HCT116 (cell line): ENCODE data around the gene CPED1. TPM values are rescaled to one million over a fixed set of nuclear protein-coding genes. Genes with fewer than 3 reads are reported as not detected.

ENCODE experiments used
- ATAC-seq: fragments of 200-7000 bp; cut with Tn5 transposase; 2 replicates; pipeline ENCODE4 v1.9.1; 2020; ENCODE audit warnings: mild to moderate bottlenecking, moderate library complexity
- BruUV-seq: library from RNA; stranded (reverse); fragments of 400-500 nt; replicated peaks from 2 replicates; lab custom pipeline; 2021; lab: Mats Ljungman, UMichigan
- CTCF ChIA-PET: fragments of 300-600 bp; sonication (Branson Sonifier 250); formaldehyde crosslinking; loops from one replicate; lab custom pipeline; 2021; ENCODE audit warnings: antibody characterized with exemption; lab: Charles Lee
- POLR2A ChIA-PET: fragments of 300-600, 350-600 bp; sonication (Branson Sonifier 250); formaldehyde crosslinking; loops from one replicate; lab custom pipeline; 2021; ENCODE audit warnings: antibody characterized with exemption; lab: Charles Lee
- RAD21 ChIA-PET, 2 experiments: fragments of 300-600 bp; sonication (Branson Sonifier 250); formaldehyde crosslinking; loops; one replicate each; lab custom pipeline; 2023; ENCODE audit warnings: low total read pairs in 2 of 2; ENCODE audit not compliant: uncharacterized antibody in 2 of 2, unreplicated experiment in 2 of 2, low non-redundant PET in 1 of 2; lab: Charles Lee
- DNase-seq: peaks from one replicate; pipeline ENCODE4 v3.0.0-alpha.2; 2010; ENCODE audit warnings: low read depth, low spot score
- H2AFZ ChIP-seq: fragments of 200-600 bp; shearing (Covaris generic), sonication (generic); 2 replicates; pipeline ENCODE4 v1.6.1; 2017; ENCODE audit warnings: low read depth, mixed run types, mixed read lengths, antibody characterized with exemption, low read length; ENCODE audit not compliant: poor library complexity, severe bottlenecking
- H3K27ac ChIP-seq: 2 replicates; pipeline ENCODE4 v1.5.1; 2012; ENCODE audit warnings: low read depth, low read length
- H3K27me3 ChIP-seq: fragments of 200-600 bp; sonication (generic); 2 replicates; pipeline ENCODE4 v1.6.1; 2016; ENCODE audit warnings: mixed run types, low read length, mixed read lengths; ENCODE audit not compliant: insufficient read depth
- H3K36me3 ChIP-seq, 2 experiments: fragments of 200-500 bp in 1 of 2; fragments of 200-600 bp in 1 of 2; sonication (Bioruptor generic) in 1 of 2; sonication (generic) in 1 of 2; 2 replicates each; pipeline versions ENCODE4 v1.5.1 to v1.6.1; 2014 to 2016; ENCODE audit warnings: low read length in 2 of 2, inconsistent platforms in 1 of 2, mixed read lengths in 1 of 2, mixed run types in 1 of 2; ENCODE audit not compliant: insufficient read depth in 2 of 2, control insufficient read depth in 1 of 2
- H3K4me1 ChIP-seq, 2 experiments: fragments of 200-600 bp in 1 of 2; sonication (generic) in 1 of 2; 2 replicates each; pipeline versions ENCODE4 v1.5.1 to v1.6.1; 2012 to 2017; ENCODE audit warnings: low read length in 2 of 2, inconsistent platforms in 1 of 2, mild to moderate bottlenecking in 1 of 2, mixed read lengths in 1 of 2, mixed run types in 1 of 2, moderate library complexity in 1 of 2; ENCODE audit not compliant: insufficient read depth in 2 of 2, control insufficient read depth in 1 of 2
- H3K4me2 ChIP-seq: fragments of 200-600 bp; sonication (generic); 2 replicates; pipeline ENCODE4 v1.6.1; 2017; ENCODE audit warnings: mixed run types, low read length, mixed read lengths
- H3K4me3 ChIP-seq, 2 experiments: fragments of 200-600 bp in 1 of 2; sonication (generic) in 1 of 2; replicated peaks in 1 of 2; 2 replicates each; pipeline ENCODE4 v1.5.1; 2011 to 2016; ENCODE audit warnings: low read length in 2 of 2, control low read depth in 1 of 2, low read depth in 1 of 2, mild to moderate bottlenecking in 1 of 2, mixed read lengths in 1 of 2, mixed run types in 1 of 2
- H3K79me2 ChIP-seq: fragments of 200-600 bp; sonication (generic); 2 replicates; pipeline ENCODE4 v1.6.1; 2017; ENCODE audit warnings: mild to moderate bottlenecking, mixed run types, low read length, moderate library complexity, mixed read lengths; ENCODE audit not compliant: insufficient read depth
- H3K9ac ChIP-seq: fragments of 200-600 bp; sonication (generic); 2 replicates; pipeline ENCODE4 v1.6.1; 2016; ENCODE audit warnings: low read length, mixed read lengths
- H3K9me2 ChIP-seq: fragments of 200-600 bp; sonication (generic), shearing (Covaris generic); 2 replicates; pipeline ENCODE4 v1.6.1; 2017; ENCODE audit warnings: mixed run types, mild to moderate bottlenecking, moderate library complexity; ENCODE audit not compliant: insufficient read depth
- H3K9me3 ChIP-seq, 2 experiments: fragments of 200-500 bp in 1 of 2; fragments of 200-600 bp in 1 of 2; sonication (Bioruptor generic) in 1 of 2; sonication (generic) in 1 of 2; 2 replicates each; pipeline ENCODE4 v1.6.1; 2014 to 2017; ENCODE audit warnings: low read length in 2 of 2, mixed read lengths in 2 of 2, inconsistent platforms in 1 of 2, low read depth in 1 of 2, mild to moderate bottlenecking in 1 of 2, mixed run types in 1 of 2, moderate library complexity in 1 of 2; ENCODE audit not compliant: control insufficient read depth in 1 of 2, insufficient read depth in 1 of 2
- H4K20me1 ChIP-seq: fragments of 200-600 bp; sonication (generic), shearing (Covaris generic); 2 replicates; pipeline ENCODE4 v1.6.1; 2017; ENCODE audit warnings: mixed run types, mild to moderate bottlenecking, moderate library complexity; ENCODE audit not compliant: insufficient read depth
- CBX3 ChIP-seq: IDR thresholded peaks from 2 replicates; pipeline ENCODE4 v1.6.1; 2012; ENCODE audit warnings: low read depth
- CEBPB ChIP-seq: IDR thresholded peaks from 2 replicates; pipeline ENCODE4 v1.6.1; 2012; ENCODE audit warnings: low read depth
- EGR1 ChIP-seq: IDR thresholded peaks from 2 replicates; pipeline ENCODE4 v1.6.1; 2012; ENCODE audit warnings: low read depth
- ELF1 ChIP-seq: IDR thresholded peaks from 2 replicates; pipeline ENCODE4 v1.6.1; 2012; ENCODE audit warnings: low read depth, borderline replicate concordance
- EZH2 ChIP-seq: fragments of 200-600 bp; sonication (generic); IDR thresholded peaks from 2 replicates; pipeline ENCODE4 v1.6.1; 2017; ENCODE audit warnings: antibody characterized with exemption, mixed run types
- FOSL1 ChIP-seq: IDR thresholded peaks from 2 replicates; pipeline ENCODE4 v1.6.1; 2012; ENCODE audit warnings: low read depth
- JUND ChIP-seq: IDR thresholded peaks from 2 replicates; pipeline ENCODE4 v1.6.1; 2012
- POLR2A ChIP-seq: IDR thresholded peaks from 2 replicates; pipeline ENCODE4 v1.7.0; 2011; ENCODE audit warnings: borderline replicate concordance; ENCODE audit not compliant: insufficient read depth, insufficient read length; ENCODE audit errors: extremely low read depth
- POLR2AphosphoS5 ChIP-seq: IDR thresholded peaks from 2 replicates; pipeline ENCODE4 v1.6.1; 2011; ENCODE audit warnings: mild to moderate bottlenecking, low read depth, low read length, moderate library complexity
- RAD21 ChIP-seq: IDR thresholded peaks from 2 replicates; pipeline ENCODE4 v1.6.1; 2012; ENCODE audit warnings: low read depth, mild to moderate bottlenecking
- SIN3A ChIP-seq: IDR thresholded peaks from 2 replicates; pipeline ENCODE4 v1.6.1; 2012; ENCODE audit warnings: low read depth
- SP1 ChIP-seq: IDR thresholded peaks from 2 replicates; pipeline ENCODE4 v1.6.1; 2012; ENCODE audit warnings: low read depth
- SRF ChIP-seq: IDR thresholded peaks from 2 replicates; pipeline ENCODE4 v1.6.1; 2012; ENCODE audit warnings: low read depth
- TCF7L2 ChIP-seq: IDR thresholded peaks from 2 replicates; pipeline ENCODE4 v1.7.0; 2011; ENCODE audit warnings: borderline replicate concordance, inconsistent platforms; ENCODE audit not compliant: insufficient read depth, insufficient read length; ENCODE audit errors: extremely low read depth
- YY1 ChIP-seq: IDR thresholded peaks from 2 replicates; pipeline ENCODE4 v1.6.1; 2011; ENCODE audit warnings: low read length, low read depth, moderate library complexity, mild to moderate bottlenecking; ENCODE audit not compliant: insufficient replicate concordance; ENCODE audit errors: extremely low read depth
- ZFX ChIP-seq: fragments of 450-650 bp; IDR thresholded peaks from 2 replicates; pipeline ENCODE4 v1.6.1; 2017
- ZNF274 ChIP-seq: fragments of 200-500 bp; sonication (Bioruptor generic); IDR thresholded peaks from 2 replicates; pipeline ENCODE4 v1.6.1; 2014; ENCODE audit warnings: mild to moderate bottlenecking, low read depth, low read length, inconsistent platforms
- intact Hi-C: fragments of 100-400 bp; cut with micrococcal nuclease; formaldehyde crosslinking; loops from 2 replicates; pipeline ENCODE4 v1.10.0; 2022
- total RNA-seq: library from RNA; stranded (reverse); gene quantifications from one replicate; pipeline ENCODE4 v1.2.1, GENCODE V29; 2021; ENCODE audit not compliant: unreplicated experiment
- TF ChIP-seq, protein P1 (sequence below): IDR thresholded peaks from 2 replicates; pipeline ENCODE4 v1.6.1; 2011; ENCODE audit warnings: mild to moderate bottlenecking, low read length, moderate library complexity; ENCODE audit not compliant: insufficient replicate concordance; ENCODE audit errors: extremely low read depth
- TF ChIP-seq, protein P2 (sequence below): IDR thresholded peaks from 2 replicates; pipeline ENCODE4 v1.6.1; 2012
- TF ChIP-seq, protein P3 (sequence below), 3 experiments: fragments of 200-600 bp in 1 of 3; sonication (generic) in 1 of 3; IDR thresholded peaks in 2 of 3; conservative IDR thresholded peaks in 1 of 3; 2 replicates each; pipeline ENCODE4 v1.5.1; 2012 to 2017; ENCODE audit warnings: low read depth in 2 of 3, low read length in 2 of 3, antibody characterized with exemption in 1 of 3, borderline replicate concordance in 1 of 3, control low read depth in 1 of 3, mild to moderate bottlenecking in 1 of 3, mixed read lengths in 1 of 3, mixed run types in 1 of 3, moderate library complexity in 1 of 3; ENCODE audit not compliant: insufficient read depth in 1 of 3
- TF ChIP-seq, protein P4 (sequence below): IDR thresholded peaks from 2 replicates; pipeline ENCODE4 v1.6.1; 2012; ENCODE audit warnings: low read depth

The CPED1 gene
- total RNA-seq, 1 experiment from 2014 or later: 1.2 TPM

DNA sequence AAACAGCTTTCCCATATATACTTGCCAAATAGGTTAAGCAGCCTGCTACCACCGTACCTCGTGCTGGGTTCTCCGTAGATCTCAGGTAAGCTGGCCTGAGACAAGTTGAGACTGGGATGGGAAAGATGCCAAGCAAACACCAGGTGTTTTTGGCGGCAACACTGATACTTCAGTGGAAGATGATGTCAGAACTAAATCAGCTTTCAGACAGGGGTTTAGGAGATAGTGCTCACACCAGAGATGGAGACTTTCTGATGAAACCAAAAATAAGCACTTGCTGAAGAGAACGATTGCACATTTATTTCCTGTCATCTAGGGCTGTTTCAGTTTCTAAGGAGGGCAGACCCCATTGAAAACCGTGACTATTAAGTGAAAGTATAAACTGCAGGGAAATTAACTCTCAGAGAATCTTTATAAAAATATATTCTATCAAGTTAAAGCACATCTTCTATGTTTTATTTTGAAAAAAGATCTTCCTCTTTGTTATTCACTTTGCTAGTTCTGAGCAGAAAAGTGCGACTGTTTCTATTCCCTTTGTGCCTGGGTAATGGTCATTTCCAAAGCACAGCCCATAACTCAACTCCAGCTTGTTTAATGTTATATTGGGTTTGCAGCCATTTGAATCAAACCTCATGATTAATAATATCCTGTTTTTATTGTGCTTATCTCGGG lies 149.9 kb downstream of the CPED1 start:
- Histone ChIP-seq H3K9me2 (no peaks in the 10 kb centered on the region), H3K4me1 (no peaks in the 10 kb centered on the region), H3K4me3 (no peak overlapping the region), H4K20me1 (no peaks in the 10 kb centered on the region), H3K9ac (no peak overlapping the region), H2AFZ (no peak overlapping the region), H3K27me3 (no peaks in the 10 kb centered on the region), H3K4me2 (no peak overlapping the region), H3K27ac (no peak overlapping the region), H3K79me2 (no peaks in the 10 kb centered on the region), H3K9me3 (no peaks in the 10 kb centered on the region), H3K36me3 (no peaks in the 10 kb centered on the region)
- ChIA-PET RAD21 (no interaction called here), CTCF (no interaction called here), POLR2A (no interaction called here)
- no TSS peak for BruUV-seq
- no peak for ATAC-seq
- intact Hi-C loops: no loop called here
- no peak for DNase-seq
- TF ChIP-seq, protein P1, sequence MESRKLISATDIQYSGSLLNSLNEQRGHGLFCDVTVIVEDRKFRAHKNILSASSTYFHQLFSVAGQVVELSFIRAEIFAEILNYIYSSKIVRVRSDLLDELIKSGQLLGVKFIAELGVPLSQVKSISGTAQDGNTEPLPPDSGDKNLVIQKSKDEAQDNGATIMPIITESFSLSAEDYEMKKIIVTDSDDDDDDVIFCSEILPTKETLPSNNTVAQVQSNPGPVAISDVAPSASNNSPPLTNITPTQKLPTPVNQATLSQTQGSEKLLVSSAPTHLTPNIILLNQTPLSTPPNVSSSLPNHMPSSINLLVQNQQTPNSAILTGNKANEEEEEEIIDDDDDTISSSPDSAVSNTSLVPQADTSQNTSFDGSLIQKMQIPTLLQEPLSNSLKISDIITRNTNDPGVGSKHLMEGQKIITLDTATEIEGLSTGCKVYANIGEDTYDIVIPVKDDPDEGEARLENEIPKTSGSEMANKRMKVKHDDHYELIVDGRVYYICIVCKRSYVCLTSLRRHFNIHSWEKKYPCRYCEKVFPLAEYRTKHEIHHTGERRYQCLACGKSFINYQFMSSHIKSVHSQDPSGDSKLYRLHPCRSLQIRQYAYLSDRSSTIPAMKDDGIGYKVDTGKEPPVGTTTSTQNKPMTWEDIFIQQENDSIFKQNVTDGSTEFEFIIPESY: no peak
- TF ChIP-seq POLR2A (no peak), CEBPB (peak; percentile 76), JUND (peak; percentile 24; the same call in 1 of the 2 replicates), ZNF274 (no peak), EZH2 (no peak), POLR2AphosphoS5 (0 out of 2 replicates have a peak, but pooled peaks have one; percentile 20), ZFX (no peak), YY1 (no peak), SRF (no peak), SIN3A (no peak), TCF7L2 (peak; percentile 79), CBX3 (no peak), RAD21 (no peak), FOSL1 (no peak), SP1 (peak; percentile 40), EGR1 (no peak), ELF1 (no peak)
- TF ChIP-seq, protein P2, sequence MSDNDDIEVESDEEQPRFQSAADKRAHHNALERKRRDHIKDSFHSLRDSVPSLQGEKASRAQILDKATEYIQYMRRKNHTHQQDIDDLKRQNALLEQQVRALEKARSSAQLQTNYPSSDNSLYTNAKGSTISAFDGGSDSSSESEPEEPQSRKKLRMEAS: peak; percentile 46
- TF ChIP-seq, protein P3, sequence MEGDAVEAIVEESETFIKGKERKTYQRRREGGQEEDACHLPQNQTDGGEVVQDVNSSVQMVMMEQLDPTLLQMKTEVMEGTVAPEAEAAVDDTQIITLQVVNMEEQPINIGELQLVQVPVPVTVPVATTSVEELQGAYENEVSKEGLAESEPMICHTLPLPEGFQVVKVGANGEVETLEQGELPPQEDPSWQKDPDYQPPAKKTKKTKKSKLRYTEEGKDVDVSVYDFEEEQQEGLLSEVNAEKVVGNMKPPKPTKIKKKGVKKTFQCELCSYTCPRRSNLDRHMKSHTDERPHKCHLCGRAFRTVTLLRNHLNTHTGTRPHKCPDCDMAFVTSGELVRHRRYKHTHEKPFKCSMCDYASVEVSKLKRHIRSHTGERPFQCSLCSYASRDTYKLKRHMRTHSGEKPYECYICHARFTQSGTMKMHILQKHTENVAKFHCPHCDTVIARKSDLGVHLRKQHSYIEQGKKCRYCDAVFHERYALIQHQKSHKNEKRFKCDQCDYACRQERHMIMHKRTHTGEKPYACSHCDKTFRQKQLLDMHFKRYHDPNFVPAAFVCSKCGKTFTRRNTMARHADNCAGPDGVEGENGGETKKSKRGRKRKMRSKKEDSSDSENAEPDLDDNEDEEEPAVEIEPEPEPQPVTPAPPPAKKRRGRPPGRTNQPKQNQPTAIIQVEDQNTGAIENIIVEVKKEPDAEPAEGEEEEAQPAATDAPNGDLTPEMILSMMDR (IDR thresholded peaks at IDR 0.05 in 2 of 3, conservative IDR thresholded peaks at IDR 0.05 in 1 of 3; ENCODE audit: borderline replicate concordance in 1 of 3, insufficient read depth in 1 of 3, low read depth in 2 of 3, low read length in 2 of 3): no peak
- TF ChIP-seq, protein P4, sequence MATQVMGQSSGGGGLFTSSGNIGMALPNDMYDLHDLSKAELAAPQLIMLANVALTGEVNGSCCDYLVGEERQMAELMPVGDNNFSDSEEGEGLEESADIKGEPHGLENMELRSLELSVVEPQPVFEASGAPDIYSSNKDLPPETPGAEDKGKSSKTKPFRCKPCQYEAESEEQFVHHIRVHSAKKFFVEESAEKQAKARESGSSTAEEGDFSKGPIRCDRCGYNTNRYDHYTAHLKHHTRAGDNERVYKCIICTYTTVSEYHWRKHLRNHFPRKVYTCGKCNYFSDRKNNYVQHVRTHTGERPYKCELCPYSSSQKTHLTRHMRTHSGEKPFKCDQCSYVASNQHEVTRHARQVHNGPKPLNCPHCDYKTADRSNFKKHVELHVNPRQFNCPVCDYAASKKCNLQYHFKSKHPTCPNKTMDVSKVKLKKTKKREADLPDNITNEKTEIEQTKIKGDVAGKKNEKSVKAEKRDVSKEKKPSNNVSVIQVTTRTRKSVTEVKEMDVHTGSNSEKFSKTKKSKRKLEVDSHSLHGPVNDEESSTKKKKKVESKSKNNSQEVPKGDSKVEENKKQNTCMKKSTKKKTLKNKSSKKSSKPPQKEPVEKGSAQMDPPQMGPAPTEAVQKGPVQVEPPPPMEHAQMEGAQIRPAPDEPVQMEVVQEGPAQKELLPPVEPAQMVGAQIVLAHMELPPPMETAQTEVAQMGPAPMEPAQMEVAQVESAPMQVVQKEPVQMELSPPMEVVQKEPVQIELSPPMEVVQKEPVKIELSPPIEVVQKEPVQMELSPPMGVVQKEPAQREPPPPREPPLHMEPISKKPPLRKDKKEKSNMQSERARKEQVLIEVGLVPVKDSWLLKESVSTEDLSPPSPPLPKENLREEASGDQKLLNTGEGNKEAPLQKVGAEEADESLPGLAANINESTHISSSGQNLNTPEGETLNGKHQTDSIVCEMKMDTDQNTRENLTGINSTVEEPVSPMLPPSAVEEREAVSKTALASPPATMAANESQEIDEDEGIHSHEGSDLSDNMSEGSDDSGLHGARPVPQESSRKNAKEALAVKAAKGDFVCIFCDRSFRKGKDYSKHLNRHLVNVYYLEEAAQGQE: no peak
